GM23338 (cell line): ENCODE measurements around the gene AKR1E2. TPM values are rescaled to one million over a fixed set of nuclear protein-coding genes. Genes with fewer than 3 reads are reported as not detected.

Experiments
- ATAC-seq: fragments of 200-7000 bp; cut with Tn5 transposase; 3 replicates; pipeline ENCODE4 v1.9.1; 2020
- DNase-seq: peaks from one replicate; pipeline ENCODE4 v3.0.0-alpha.2; 2015; ENCODE audit warnings: low spot score
- H2AFZ ChIP-seq: fragments of 200-600 bp; sonication (generic); 2 replicates; pipeline ENCODE4 v1.8.0; 2016; ENCODE audit warnings: antibody characterized with exemption, mild to moderate bottlenecking, moderate library complexity
- H3F3A ChIP-seq: fragments of 200-600 bp; sonication (generic); replicated peaks from 2 replicates; pipeline ENCODE4 v1.8.0; 2017; ENCODE audit warnings: antibody characterized with exemption, mixed run types, low read depth
- H3K27ac ChIP-seq: fragments of 200-600 bp; sonication (generic); 2 replicates; pipeline ENCODE4 v1.6.1; 2016; ENCODE audit warnings: low read depth
- H3K27me3 ChIP-seq: fragments of 200-600 bp; sonication (generic); 2 replicates; pipeline ENCODE4 v1.8.0; 2016; ENCODE audit warnings: mild to moderate bottlenecking, mixed run types, moderate library complexity; ENCODE audit not compliant: insufficient read depth
- H3K36me3 ChIP-seq: fragments of 200-600 bp; sonication (generic); 2 replicates; pipeline ENCODE4 v1.8.0; 2016; ENCODE audit warnings: mild to moderate bottlenecking; ENCODE audit not compliant: insufficient read depth
- H3K4me1 ChIP-seq: fragments of 200-600 bp; sonication (generic); 2 replicates; pipeline ENCODE4 v1.8.0; 2016; ENCODE audit warnings: mild to moderate bottlenecking, moderate library complexity; ENCODE audit not compliant: insufficient read depth
- H3K4me2 ChIP-seq: fragments of 200-600 bp; sonication (generic); 2 replicates; pipeline ENCODE4 v1.7.1; 2017; ENCODE audit warnings: mixed run types
- H3K4me3 ChIP-seq: fragments of 200-600 bp; sonication (generic); 2 replicates; pipeline ENCODE4 v1.6.1; 2016; ENCODE audit warnings: mixed run types
- H3K79me2 ChIP-seq: fragments of 200-600 bp; sonication (generic); replicated peaks from 2 replicates; pipeline ENCODE4 v1.8.0; 2017; ENCODE audit warnings: mild to moderate bottlenecking; ENCODE audit not compliant: insufficient read depth
- H3K9me2 ChIP-seq: fragments of 200-600 bp; sonication (generic); 2 replicates; pipeline ENCODE4 v1.8.0; 2017; ENCODE audit not compliant: insufficient read depth
- H4K20me1 ChIP-seq: fragments of 200-600 bp; sonication (generic); replicated peaks from 2 replicates; pipeline ENCODE4 v1.8.0; 2017; ENCODE audit warnings: mild to moderate bottlenecking; ENCODE audit not compliant: insufficient read depth
- H3K27ac Mint-ChIP-seq: 2 replicates; pipeline ENCODE4 v1.8.0; 2020; ENCODE audit warnings: inconsistent platforms, mild to moderate bottlenecking, moderate library complexity, mixed read lengths
- H3K27me3 Mint-ChIP-seq: 3 replicates; pipeline ENCODE4 v1.8.0; 2022; ENCODE audit warnings: low read depth, mild to moderate bottlenecking, moderate library complexity, mixed read lengths, inconsistent platforms; ENCODE audit not compliant: insufficient read depth, poor library complexity
- H3K36me3 Mint-ChIP-seq: 3 replicates; pipeline ENCODE4 v1.8.0; 2021; ENCODE audit warnings: low read depth, mild to moderate bottlenecking, inconsistent platforms, moderate library complexity, mixed read lengths
- H3K4me1 Mint-ChIP-seq: 3 replicates; pipeline ENCODE4 v1.8.0; 2020; ENCODE audit warnings: mild to moderate bottlenecking, inconsistent platforms, mixed read lengths
- H3K4me3 Mint-ChIP-seq: 3 replicates; pipeline ENCODE4 v1.8.0; 2021; ENCODE audit warnings: moderate library complexity, mild to moderate bottlenecking, inconsistent platforms, mixed read lengths
- H3K9me3 Mint-ChIP-seq: 3 replicates; pipeline ENCODE4 v1.8.0; 2020; ENCODE audit warnings: moderate library complexity, mild to moderate bottlenecking, inconsistent platforms, mixed read lengths
- CREB1 ChIP-seq: fragments of 250-450 bp; sonication (Bioruptor Pico); IDR thresholded peaks from 2 replicates; pipeline ENCODE4 v1.5.0; 2020; ENCODE audit warnings: low read depth, mild to moderate bottlenecking, moderate library complexity
- EZH2 ChIP-seq: fragments of 200-600 bp; sonication (generic); IDR thresholded peaks from one replicate; pipeline ENCODE4 v1.8.0; 2017; ENCODE audit warnings: antibody characterized with exemption, mild to moderate bottlenecking, low read depth; ENCODE audit not compliant: unreplicated experiment
- JUNB ChIP-seq: IDR thresholded peaks from one replicate; pipeline ENCODE4 v1.6.1; 2016; ENCODE audit warnings: antibody characterized with exemption; ENCODE audit not compliant: unreplicated experiment
- POLR2AphosphoS5 ChIP-seq: IDR thresholded peaks from 2 replicates; pipeline ENCODE4 v1.6.1; 2016; ENCODE audit warnings: antibody characterized with exemption, low read depth
- ZNF114 ChIP-seq: fragments of 250-450 bp; sonication (Bioruptor Pico); IDR thresholded peaks from 2 replicates; pipeline ENCODE4 v1.5.0; 2020; ENCODE audit warnings: mild to moderate bottlenecking, moderate library complexity
- polyA plus RNA-seq: library from polyadenylated mRNA; unstranded; fragments of >200 nt; fragmentation: Nextera tagmentation; extraction: Ambion mirVana; gene quantifications from 2 replicates; pipeline ENCODE4 v1.2.1, GENCODE V29; 2016
- total RNA-seq: library from RNA; depleted of rRNA; stranded (reverse); fragments of >200 nt; shearing (Covaris generic); gene quantifications from 2 replicates; pipeline ENCODE4 v1.2.3, GENCODE V29; 2014
- TF ChIP-seq, protein P1 (sequence below): IDR thresholded peaks from one replicate; pipeline ENCODE4 v1.6.1; 2018; ENCODE audit warnings: antibody characterized with exemption; ENCODE audit not compliant: unreplicated experiment
- TF ChIP-seq, protein P2 (sequence below), 2 experiments: fragments of 200-600 bp in 1 of 2; sonication (generic) in 1 of 2; conservative IDR thresholded peaks; 2 replicates each; pipeline versions ENCODE4 v1.5.1 to v1.6.1; 2016 to 2017; ENCODE audit warnings: antibody characterized with exemption in 2 of 2, low read depth in 2 of 2, mild to moderate bottlenecking in 2 of 2, moderate library complexity in 1 of 2
- TF ChIP-seq, protein P3 (sequence below): IDR thresholded peaks from 2 replicates; pipeline ENCODE4 v1.6.1; 2016; ENCODE audit warnings: antibody characterized with exemption

The AKR1E2 gene
- total and polyA plus RNA-seq, 2 experiments from 2014 or later = 2.2 to 4.3 TPM

DNA sequence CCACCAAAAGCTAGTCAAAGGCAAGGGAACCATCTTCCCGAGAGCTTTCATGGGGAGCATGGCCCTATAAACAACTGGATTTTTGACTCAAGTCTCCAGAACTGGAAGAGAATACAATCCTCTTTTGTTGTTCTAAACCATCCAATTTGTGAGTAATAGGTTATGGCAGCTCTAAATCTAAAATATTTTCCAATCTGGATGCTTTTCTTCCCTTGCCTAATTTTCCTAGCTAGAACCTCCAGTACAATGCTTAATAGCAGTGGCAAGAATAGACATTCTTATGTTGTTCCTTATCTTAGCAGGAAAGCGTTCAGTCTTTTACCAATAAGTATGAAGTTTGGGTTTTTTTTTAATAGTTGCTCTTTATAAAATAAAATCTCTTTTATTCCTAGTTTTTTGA is 66.7 kb downstream of the AKR1E2 start (continued):
- TF ChIP-seq, protein P1, sequence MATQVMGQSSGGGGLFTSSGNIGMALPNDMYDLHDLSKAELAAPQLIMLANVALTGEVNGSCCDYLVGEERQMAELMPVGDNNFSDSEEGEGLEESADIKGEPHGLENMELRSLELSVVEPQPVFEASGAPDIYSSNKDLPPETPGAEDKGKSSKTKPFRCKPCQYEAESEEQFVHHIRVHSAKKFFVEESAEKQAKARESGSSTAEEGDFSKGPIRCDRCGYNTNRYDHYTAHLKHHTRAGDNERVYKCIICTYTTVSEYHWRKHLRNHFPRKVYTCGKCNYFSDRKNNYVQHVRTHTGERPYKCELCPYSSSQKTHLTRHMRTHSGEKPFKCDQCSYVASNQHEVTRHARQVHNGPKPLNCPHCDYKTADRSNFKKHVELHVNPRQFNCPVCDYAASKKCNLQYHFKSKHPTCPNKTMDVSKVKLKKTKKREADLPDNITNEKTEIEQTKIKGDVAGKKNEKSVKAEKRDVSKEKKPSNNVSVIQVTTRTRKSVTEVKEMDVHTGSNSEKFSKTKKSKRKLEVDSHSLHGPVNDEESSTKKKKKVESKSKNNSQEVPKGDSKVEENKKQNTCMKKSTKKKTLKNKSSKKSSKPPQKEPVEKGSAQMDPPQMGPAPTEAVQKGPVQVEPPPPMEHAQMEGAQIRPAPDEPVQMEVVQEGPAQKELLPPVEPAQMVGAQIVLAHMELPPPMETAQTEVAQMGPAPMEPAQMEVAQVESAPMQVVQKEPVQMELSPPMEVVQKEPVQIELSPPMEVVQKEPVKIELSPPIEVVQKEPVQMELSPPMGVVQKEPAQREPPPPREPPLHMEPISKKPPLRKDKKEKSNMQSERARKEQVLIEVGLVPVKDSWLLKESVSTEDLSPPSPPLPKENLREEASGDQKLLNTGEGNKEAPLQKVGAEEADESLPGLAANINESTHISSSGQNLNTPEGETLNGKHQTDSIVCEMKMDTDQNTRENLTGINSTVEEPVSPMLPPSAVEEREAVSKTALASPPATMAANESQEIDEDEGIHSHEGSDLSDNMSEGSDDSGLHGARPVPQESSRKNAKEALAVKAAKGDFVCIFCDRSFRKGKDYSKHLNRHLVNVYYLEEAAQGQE = no peak
- TF ChIP-seq EZH2 = no peak
- TF ChIP-seq, protein P2, sequence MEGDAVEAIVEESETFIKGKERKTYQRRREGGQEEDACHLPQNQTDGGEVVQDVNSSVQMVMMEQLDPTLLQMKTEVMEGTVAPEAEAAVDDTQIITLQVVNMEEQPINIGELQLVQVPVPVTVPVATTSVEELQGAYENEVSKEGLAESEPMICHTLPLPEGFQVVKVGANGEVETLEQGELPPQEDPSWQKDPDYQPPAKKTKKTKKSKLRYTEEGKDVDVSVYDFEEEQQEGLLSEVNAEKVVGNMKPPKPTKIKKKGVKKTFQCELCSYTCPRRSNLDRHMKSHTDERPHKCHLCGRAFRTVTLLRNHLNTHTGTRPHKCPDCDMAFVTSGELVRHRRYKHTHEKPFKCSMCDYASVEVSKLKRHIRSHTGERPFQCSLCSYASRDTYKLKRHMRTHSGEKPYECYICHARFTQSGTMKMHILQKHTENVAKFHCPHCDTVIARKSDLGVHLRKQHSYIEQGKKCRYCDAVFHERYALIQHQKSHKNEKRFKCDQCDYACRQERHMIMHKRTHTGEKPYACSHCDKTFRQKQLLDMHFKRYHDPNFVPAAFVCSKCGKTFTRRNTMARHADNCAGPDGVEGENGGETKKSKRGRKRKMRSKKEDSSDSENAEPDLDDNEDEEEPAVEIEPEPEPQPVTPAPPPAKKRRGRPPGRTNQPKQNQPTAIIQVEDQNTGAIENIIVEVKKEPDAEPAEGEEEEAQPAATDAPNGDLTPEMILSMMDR (conservative IDR thresholded peaks at IDR 0.05; ENCODE audit: low read depth in 2 of 2) = no peak

DNA sequence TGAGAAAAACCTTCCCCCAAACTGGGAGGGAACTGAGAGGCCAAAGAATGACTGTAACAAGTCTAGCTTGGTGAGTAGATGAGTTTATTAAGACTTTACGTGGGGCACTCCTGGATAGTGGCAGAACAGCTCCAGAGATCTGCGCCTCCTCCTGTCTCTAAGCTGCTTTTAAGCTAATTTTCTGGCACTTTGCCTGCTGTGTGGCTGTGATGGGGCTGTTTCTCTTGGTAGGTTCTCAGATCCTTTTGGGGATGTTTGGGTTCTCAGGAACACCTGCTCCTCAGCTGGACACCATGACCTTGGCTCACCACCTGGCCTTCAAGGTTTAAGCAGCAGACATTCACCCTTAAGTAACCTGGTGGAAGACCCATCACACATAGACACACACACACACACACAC is 68.3 kb downstream of the AKR1E2 start:
- no peak overlapping the region for H3K27ac Mint-ChIP-seq
- H3K27ac ChIP-seq = no peak overlapping the region
- H4K20me1 ChIP-seq = no peaks in the 10 kb centered on the region
- no peak overlapping the region for H3K4me3 ChIP-seq
- peaks cover 5% of the 10 kb centered on the region; the same call in 2 of the 3 replicates for H3K9me3 Mint-ChIP-seq
- no peak overlapping the region for H3K4me2 ChIP-seq
- H3K27me3 ChIP-seq = no peaks in the 10 kb centered on the region
- H3K4me1 ChIP-seq = no peaks in the 10 kb centered on the region
- no peak overlapping the region for H3K4me3 Mint-ChIP-seq
- H3K36me3 ChIP-seq = no peaks in the 10 kb centered on the region; the same call in 1 of the 2 replicates
- no peak overlapping the region for H2AFZ ChIP-seq
- no peaks in the 10 kb centered on the region for H3K4me1 Mint-ChIP-seq
- H3K27me3 Mint-ChIP-seq = no peaks in the 10 kb centered on the region
- no peaks in the 10 kb centered on the region for H3K36me3 Mint-ChIP-seq
- DNase-seq (no peak), ATAC-seq (no peak)
- no peaks in the 10 kb centered on the region for H3F3A ChIP-seq
- H3K79me2 ChIP-seq = no peaks in the 10 kb centered on the region
- peaks cover 11% of the 10 kb centered on the region; the same call in 1 of the 2 replicates for H3K9me2 ChIP-seq
- TF ChIP-seq CREB1 (CRISPR knock-in tag) = no peak
- no peak for TF ChIP-seq ZNF114 (CRISPR knock-in tag)
- TF ChIP-seq, protein P1 = no peak
- TF ChIP-seq POLR2AphosphoS5 = no peak
- TF ChIP-seq EZH2 = no peak
- no peak for TF ChIP-seq JUNB
- TF ChIP-seq, protein P3, sequence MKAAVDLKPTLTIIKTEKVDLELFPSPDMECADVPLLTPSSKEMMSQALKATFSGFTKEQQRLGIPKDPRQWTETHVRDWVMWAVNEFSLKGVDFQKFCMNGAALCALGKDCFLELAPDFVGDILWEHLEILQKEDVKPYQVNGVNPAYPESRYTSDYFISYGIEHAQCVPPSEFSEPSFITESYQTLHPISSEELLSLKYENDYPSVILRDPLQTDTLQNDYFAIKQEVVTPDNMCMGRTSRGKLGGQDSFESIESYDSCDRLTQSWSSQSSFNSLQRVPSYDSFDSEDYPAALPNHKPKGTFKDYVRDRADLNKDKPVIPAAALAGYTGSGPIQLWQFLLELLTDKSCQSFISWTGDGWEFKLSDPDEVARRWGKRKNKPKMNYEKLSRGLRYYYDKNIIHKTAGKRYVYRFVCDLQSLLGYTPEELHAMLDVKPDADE = no peak
